PC-3 (cell line): ENCODE measurements around the gene COPS8. TPM values are rescaled to one million over a fixed set of nuclear protein-coding genes. Genes with fewer than 3 reads are reported as not detected.

ENCODE experiments used
- ATAC-seq: fragments of 200-7000 bp; cut with Tn5 transposase; 2 replicates; pipeline ENCODE4 v1.9.1; 2020; ENCODE audit warnings: mild to moderate bottlenecking, moderate library complexity
- BruUV-seq: library from RNA; stranded (reverse); fragments of 400-500 nt; replicated peaks from 2 replicates; lab custom pipeline; 2021; lab: Mats Ljungman, UMichigan
- CTCF ChIA-PET: fragments of 300-600 bp; sonication (Branson Sonifier 250); formaldehyde crosslinking; loops from one replicate; lab custom pipeline; 2022; ENCODE audit warnings: antibody characterized with exemption; lab: Charles Lee
- POLR2A ChIA-PET: fragments of 300-600 bp; sonication (Branson Sonifier 250); formaldehyde crosslinking; loops from one replicate; lab custom pipeline; 2022; ENCODE audit warnings: antibody characterized with exemption; ENCODE audit not compliant: unreplicated experiment; lab: Charles Lee
- DNase-seq: peaks from one replicate; pipeline ENCODE4 v3.0.0-alpha.2; 2015
- H2AFZ ChIP-seq: fragments of 300-600 bp; sonication (generic); 2 replicates; pipeline ENCODE4 v1.6.0; 2016; ENCODE audit warnings: antibody characterized with exemption, low read length
- H3F3A ChIP-seq: fragments of 300-600 bp; sonication (generic); one replicate; pipeline ENCODE4 v1.6.0; 2017; ENCODE audit warnings: antibody characterized with exemption, low read length, control low read depth, mild to moderate bottlenecking; ENCODE audit not compliant: unreplicated experiment
- H3K27ac ChIP-seq: fragments of 300-600 bp; sonication (generic); 2 replicates; pipeline ENCODE4 v1.5.1; 2016; ENCODE audit warnings: mild to moderate bottlenecking, low read length
- H3K27me3 ChIP-seq: fragments of 300-600 bp; sonication (generic); 2 replicates; pipeline ENCODE4 v1.6.1; 2016; ENCODE audit warnings: low read length, mixed read lengths
- H3K36me3 ChIP-seq: fragments of 300-600 bp; sonication (generic); 2 replicates; pipeline ENCODE4 v1.6.1; 2016; ENCODE audit warnings: low read depth, mixed run types, low read length, mixed read lengths
- H3K4me1 ChIP-seq: fragments of 300-600 bp; sonication (generic); 2 replicates; pipeline ENCODE4 v1.5.1; 2016; ENCODE audit warnings: low read length; ENCODE audit not compliant: insufficient read depth
- H3K4me2 ChIP-seq: fragments of 300-600 bp; sonication (generic); 2 replicates; pipeline ENCODE4 v1.6.0; 2016; ENCODE audit warnings: low read length
- H3K4me3 ChIP-seq: fragments of 300-600 bp; sonication (generic); 2 replicates; pipeline ENCODE4 v1.5.1; 2016; ENCODE audit warnings: mild to moderate bottlenecking, low read length, mixed read lengths
- H3K79me2 ChIP-seq: fragments of 300-600 bp; sonication (generic); 2 replicates; pipeline ENCODE4 v1.6.1; 2017; ENCODE audit warnings: low read length, mixed read lengths
- H3K9ac ChIP-seq: fragments of 300-600 bp; sonication (generic); 2 replicates; pipeline ENCODE4 v1.6.0; 2016; ENCODE audit warnings: mild to moderate bottlenecking, low read length
- H3K9me2 ChIP-seq: fragments of 300-600 bp; sonication (generic); replicated peaks from 2 replicates; pipeline ENCODE4 v1.6.1; 2016; ENCODE audit warnings: mixed run types, low read length, mixed read lengths
- H3K9me3 ChIP-seq: fragments of 300-600 bp; sonication (generic); 2 replicates; pipeline ENCODE4 v1.6.1; 2016; ENCODE audit warnings: low read length, mixed read lengths
- H4K20me1 ChIP-seq: fragments of 300-600 bp; sonication (generic); 2 replicates; pipeline ENCODE4 v1.6.1; 2016; ENCODE audit warnings: low read length, mixed read lengths
- EZH2 ChIP-seq: fragments of 300-600 bp; sonication (generic); IDR thresholded peaks from one replicate; pipeline ENCODE4 v1.6.1; 2017; ENCODE audit warnings: antibody characterized with exemption, mild to moderate bottlenecking, low read length; ENCODE audit not compliant: unreplicated experiment
- EZH2phosphoT487 ChIP-seq: fragments of 300-600 bp; sonication (generic); IDR thresholded peaks from 2 replicates; pipeline ENCODE4 v1.6.1; 2018; ENCODE audit warnings: mild to moderate bottlenecking, antibody characterized with exemption, low read length, borderline replicate concordance
- intact Hi-C: fragments of 100-400 bp; cut with micrococcal nuclease; formaldehyde crosslinking; loops from 2 replicates; pipeline ENCODE4 v1.9.0; 2023
- total RNA-seq: library from RNA; depleted of rRNA; stranded (reverse); fragments of >200 nt; gene quantifications from 2 replicates; pipeline ENCODE4 v1.2.3, GENCODE V29; 2014
- TF ChIP-seq, protein P1 (sequence below): fragments of 300-600 bp; sonication (generic); conservative IDR thresholded peaks from 2 replicates; pipeline ENCODE4 v1.5.1; 2017; ENCODE audit warnings: antibody characterized with exemption, low read depth, mild to moderate bottlenecking, low read length

The COPS8 gene
- total RNA-seq, 1 experiment from 2014 or later = 109 TPM

DNA sequence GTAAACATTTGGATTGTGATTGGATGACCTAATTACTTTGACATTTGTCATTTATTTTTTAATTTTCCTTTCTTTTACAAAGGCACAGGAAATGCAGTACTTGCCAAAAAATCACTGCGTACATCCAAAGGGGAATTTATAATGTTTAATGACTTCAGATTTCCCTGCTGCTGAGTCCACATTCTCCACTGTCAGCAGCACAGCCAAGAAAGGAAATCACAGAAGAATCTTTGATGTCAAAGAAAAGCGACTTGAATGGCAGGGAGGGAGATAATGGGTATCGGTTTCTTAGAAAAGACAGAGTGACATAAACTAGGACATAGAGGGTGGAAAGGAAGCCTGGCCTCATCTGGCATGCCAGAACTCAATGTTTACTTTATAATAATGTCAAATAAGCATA lies 41.4 kb upstream of the COPS8 start:
- no TSS peak for BruUV-seq
- Histone ChIP-seq H4K20me1 (no peaks in the 10 kb centered on the region), H3K9ac (no peak overlapping the region), H3K4me2 (no peak overlapping the region), H3K27me3 (no peaks in the 10 kb centered on the region), H3K9me2 (no peaks in the 10 kb centered on the region), H2AFZ (no peak overlapping the region), H3K4me1 (no peaks in the 10 kb centered on the region), H3K9me3 (peaks cover 6% of the 10 kb centered on the region), H3K79me2 (no peaks in the 10 kb centered on the region), H3K27ac (no peak overlapping the region), H3K36me3 (no peaks in the 10 kb centered on the region), H3F3A (no peaks in the 10 kb centered on the region), H3K4me3 (no peak overlapping the region)
- ATAC-seq = no peak
- POLR2A ChIA-PET = interaction anchor here (0.6 kb wide), 1 partner anchor 10 kb away, joined by 4 read pairs; no protein-coding TSS in a partner anchor
- TF ChIP-seq, protein P1, sequence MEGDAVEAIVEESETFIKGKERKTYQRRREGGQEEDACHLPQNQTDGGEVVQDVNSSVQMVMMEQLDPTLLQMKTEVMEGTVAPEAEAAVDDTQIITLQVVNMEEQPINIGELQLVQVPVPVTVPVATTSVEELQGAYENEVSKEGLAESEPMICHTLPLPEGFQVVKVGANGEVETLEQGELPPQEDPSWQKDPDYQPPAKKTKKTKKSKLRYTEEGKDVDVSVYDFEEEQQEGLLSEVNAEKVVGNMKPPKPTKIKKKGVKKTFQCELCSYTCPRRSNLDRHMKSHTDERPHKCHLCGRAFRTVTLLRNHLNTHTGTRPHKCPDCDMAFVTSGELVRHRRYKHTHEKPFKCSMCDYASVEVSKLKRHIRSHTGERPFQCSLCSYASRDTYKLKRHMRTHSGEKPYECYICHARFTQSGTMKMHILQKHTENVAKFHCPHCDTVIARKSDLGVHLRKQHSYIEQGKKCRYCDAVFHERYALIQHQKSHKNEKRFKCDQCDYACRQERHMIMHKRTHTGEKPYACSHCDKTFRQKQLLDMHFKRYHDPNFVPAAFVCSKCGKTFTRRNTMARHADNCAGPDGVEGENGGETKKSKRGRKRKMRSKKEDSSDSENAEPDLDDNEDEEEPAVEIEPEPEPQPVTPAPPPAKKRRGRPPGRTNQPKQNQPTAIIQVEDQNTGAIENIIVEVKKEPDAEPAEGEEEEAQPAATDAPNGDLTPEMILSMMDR = no peak
- TF ChIP-seq EZH2 (no peak), EZH2phosphoT487 (no peak)
- no peak for DNase-seq
- CTCF ChIA-PET = no interaction called here
- intact Hi-C loops = no loop called here

DNA sequence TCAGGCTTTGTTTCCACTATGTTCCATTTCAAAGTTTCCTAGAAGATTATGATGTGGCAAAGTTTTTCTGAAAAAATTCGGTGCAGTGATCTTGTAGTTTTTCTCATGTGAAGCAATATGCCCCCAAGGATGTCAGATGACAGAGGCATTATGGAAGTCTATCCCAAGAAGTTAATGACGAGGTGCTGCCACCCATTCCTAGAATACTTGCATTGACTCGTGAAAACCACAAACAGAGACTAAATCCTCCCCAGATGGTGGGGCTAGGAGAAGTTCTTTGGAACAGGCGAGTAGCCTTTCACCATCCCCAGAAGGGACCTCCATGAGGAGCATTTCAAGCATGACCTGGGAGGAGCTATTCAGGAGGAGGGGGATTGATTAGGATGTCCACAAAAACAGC lies 40.2 kb upstream of the COPS8 start:
- Histone ChIP-seq H3K9me2 (no peaks in the 10 kb centered on the region), H3K4me3 (no peak overlapping the region), H3K4me1 (no peaks in the 10 kb centered on the region), H3K27me3 (no peaks in the 10 kb centered on the region), H3F3A (no peaks in the 10 kb centered on the region), H4K20me1 (no peaks in the 10 kb centered on the region), H3K27ac (no peak overlapping the region), H3K9ac (no peak overlapping the region), H3K36me3 (no peaks in the 10 kb centered on the region), H3K4me2 (no peak overlapping the region), H2AFZ (no peak overlapping the region), H3K9me3 (peaks cover 6% of the 10 kb centered on the region), H3K79me2 (no peaks in the 10 kb centered on the region)
- BruUV-seq = no TSS peak
- ChIA-PET POLR2A (no interaction called here), CTCF (no interaction called here)
- no peak for DNase-seq
- intact Hi-C loops = no loop called here
- TF ChIP-seq, protein P1 = no peak
- TF ChIP-seq EZH2phosphoT487 (no peak), EZH2 (no peak)
- no peak for ATAC-seq

DNA sequence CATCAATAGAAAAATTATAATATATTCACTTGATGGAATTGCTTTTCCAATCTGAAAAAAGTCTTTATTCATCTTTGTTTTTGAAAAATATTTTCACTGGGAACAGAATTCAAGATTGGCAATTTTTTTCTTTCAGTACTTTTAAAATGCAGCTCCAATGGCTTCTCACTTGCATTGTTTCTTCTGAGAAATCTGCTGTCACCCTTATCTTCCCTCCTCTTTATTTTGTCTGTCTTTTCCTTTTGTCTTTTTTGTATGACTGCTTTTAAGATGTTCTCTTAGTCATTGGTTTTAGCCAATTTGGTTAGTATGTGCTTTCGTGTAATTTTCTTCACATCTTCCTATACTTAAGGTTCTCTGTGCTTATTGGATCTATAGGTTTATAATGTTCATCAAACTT lies 37.1 kb upstream of the COPS8 start:
- BruUV-seq = no TSS peak
- ChIA-PET CTCF (no interaction called here), POLR2A (no interaction called here)
- no peak for TF ChIP-seq EZH2phosphoT487
- no peak for TF ChIP-seq EZH2
- TF ChIP-seq, protein P1 = no peak
- Histone ChIP-seq H3K9ac (no peak overlapping the region), H3K4me1 (no peaks in the 10 kb centered on the region), H3K9me2 (no peaks in the 10 kb centered on the region), H3F3A (no peaks in the 10 kb centered on the region), H3K4me3 (no peak overlapping the region), H3K27ac (no peak overlapping the region), H3K27me3 (no peaks in the 10 kb centered on the region), H4K20me1 (no peaks in the 10 kb centered on the region), H3K36me3 (no peaks in the 10 kb centered on the region), H2AFZ (no peak overlapping the region), H3K79me2 (no peaks in the 10 kb centered on the region), H3K4me2 (no peak overlapping the region), H3K9me3 (peaks cover 6% of the 10 kb centered on the region)
- no peak for DNase-seq
- intact Hi-C loops = no loop called here
- ATAC-seq = no peak
